ENCODE data around the gene ICAM5. TPM values are rescaled to one million over a fixed set of nuclear protein-coding genes. Genes with fewer than 3 reads are reported as not detected.

Gene ICAM5
- total RNA-seq, 6 experiments from 2014 or later, result 0.06 to 0.27 (median 0.24) TPM; not detected in 3

DNA sequence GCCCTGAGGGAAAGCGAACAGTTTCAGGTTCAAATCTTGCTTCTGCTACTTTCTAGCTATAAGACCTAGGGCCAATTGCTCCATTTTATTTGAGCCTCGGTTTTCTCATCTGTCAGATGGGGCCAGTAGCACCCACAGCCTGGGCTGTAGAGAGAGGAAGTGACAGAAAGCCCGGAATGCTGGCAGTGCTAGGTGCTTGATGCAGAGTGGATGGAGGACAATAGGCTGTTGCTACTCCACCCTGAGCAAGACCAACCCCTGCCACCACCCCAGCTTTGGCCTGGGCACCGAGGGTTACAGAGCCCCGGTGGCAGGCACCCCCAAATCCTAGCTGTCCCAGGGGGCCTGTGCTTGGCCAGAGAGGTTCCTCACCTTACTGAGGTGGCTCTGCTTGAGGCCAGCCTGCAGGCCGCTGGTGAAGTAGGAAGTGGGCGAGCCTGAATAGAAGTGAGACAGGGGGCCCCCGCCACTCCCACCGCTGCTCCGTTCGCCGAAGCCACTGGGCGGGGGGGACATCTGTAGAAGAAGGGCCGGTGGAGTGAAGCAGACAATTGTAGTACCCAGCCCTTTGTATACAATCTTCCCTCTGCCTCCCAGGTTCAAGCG lies 28.2 kb downstream of the ICAM5 start:
- no peak overlapping the region for H3K27ac ChIP-seq
- no peak overlapping the region for H3K4me3 ChIP-seq
- peaks cover 0 to 57% (median 12%) of the 10 kb centered on the region in 4 donors for H3K36me3 ChIP-seq
- TF ChIP-seq, protein P1, sequence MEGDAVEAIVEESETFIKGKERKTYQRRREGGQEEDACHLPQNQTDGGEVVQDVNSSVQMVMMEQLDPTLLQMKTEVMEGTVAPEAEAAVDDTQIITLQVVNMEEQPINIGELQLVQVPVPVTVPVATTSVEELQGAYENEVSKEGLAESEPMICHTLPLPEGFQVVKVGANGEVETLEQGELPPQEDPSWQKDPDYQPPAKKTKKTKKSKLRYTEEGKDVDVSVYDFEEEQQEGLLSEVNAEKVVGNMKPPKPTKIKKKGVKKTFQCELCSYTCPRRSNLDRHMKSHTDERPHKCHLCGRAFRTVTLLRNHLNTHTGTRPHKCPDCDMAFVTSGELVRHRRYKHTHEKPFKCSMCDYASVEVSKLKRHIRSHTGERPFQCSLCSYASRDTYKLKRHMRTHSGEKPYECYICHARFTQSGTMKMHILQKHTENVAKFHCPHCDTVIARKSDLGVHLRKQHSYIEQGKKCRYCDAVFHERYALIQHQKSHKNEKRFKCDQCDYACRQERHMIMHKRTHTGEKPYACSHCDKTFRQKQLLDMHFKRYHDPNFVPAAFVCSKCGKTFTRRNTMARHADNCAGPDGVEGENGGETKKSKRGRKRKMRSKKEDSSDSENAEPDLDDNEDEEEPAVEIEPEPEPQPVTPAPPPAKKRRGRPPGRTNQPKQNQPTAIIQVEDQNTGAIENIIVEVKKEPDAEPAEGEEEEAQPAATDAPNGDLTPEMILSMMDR (IDR thresholded peaks at IDR 0.05), result no peak
- no peak for TF ChIP-seq POLR2A (IDR thresholded peaks at IDR 0.05)
- no peak for ATAC-seq
- WGBS (ENCODE audit: insufficient coverage, low coverage, low lambda C conversion rate, missing lambda C conversion rate), result 92% methylated on average over 4 of the region's 15 CpGs
- no peaks in the 10 kb centered on the region for H3K27me3 ChIP-seq
- no peak for DNase-seq
- H3K4me1 ChIP-seq, result peaks cover 0 to 6% (median 2%) of the 10 kb centered on the region in 4 donors
- intact Hi-C loops (cut with DNase I), result no loop called here
- H3K9me3 ChIP-seq, result no peaks in the 10 kb centered on the region

DNA sequence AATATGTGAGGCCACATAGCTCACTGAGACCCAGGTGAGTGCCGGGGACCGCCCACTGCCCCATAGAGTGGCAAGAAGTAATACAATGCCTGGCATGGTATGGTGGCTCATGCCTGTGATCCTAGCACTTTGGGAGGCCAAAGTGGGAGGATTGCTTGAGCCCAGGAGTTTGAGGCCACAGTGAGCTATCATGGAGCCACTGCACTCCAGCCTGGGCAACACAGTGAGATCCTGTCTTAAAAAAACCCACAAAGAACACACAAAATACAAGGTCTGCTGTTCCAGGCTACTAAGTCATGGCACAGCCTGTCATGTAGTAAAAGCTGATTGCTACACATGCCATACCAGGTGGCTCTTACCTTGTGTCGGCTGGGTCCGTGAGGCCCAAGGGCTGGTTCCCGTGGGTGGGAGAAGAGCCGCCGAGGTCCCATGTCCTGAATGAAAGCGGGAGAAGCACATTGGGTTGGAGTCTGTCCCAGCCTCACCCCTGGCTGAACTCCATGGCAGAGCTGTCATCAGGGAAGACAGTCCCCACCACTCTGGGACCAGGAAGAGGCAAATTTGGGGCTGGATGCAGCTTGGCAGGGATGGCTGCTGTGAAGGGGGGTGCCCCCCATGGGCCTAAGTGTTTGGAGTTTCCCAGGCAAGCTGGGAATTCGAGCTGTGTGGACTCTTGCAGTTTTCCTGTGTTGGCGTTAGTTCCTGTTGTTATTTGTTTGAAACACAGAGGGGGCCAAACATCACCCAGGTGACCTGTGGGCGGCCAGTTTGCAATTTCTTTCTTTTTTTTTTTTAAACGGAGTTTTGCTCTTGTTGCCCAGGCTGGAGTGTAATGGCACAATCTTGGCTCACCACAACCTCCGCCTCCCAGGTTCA lies 29.3 kb downstream of the ICAM5 start:
- intact Hi-C loops (cut with DNase I), result no loop called here
- Histone ChIP-seq H3K9me3 (no peaks in the 10 kb centered on the region), H3K4me1 (peaks cover 0 to 6% (median 2%) of the 10 kb centered on the region in 4 donors), H3K36me3 (peaks cover 0 to 67% (median 12%) of the 10 kb centered on the region in 4 donors), H3K27me3 (no peaks in the 10 kb centered on the region), H3K4me3 (no peak overlapping the region), H3K27ac (no peak overlapping the region)
- TF ChIP-seq, protein P1 (IDR thresholded peaks at IDR 0.05), result no peak
- no peak for TF ChIP-seq POLR2A (IDR thresholded peaks at IDR 0.05)
- ATAC-seq, result no peak
- no peak for DNase-seq
- WGBS (ENCODE audit: insufficient coverage, low coverage, low lambda C conversion rate, missing lambda C conversion rate), result 73% methylated on average over 5 of the region's 13 CpGs

DNA sequence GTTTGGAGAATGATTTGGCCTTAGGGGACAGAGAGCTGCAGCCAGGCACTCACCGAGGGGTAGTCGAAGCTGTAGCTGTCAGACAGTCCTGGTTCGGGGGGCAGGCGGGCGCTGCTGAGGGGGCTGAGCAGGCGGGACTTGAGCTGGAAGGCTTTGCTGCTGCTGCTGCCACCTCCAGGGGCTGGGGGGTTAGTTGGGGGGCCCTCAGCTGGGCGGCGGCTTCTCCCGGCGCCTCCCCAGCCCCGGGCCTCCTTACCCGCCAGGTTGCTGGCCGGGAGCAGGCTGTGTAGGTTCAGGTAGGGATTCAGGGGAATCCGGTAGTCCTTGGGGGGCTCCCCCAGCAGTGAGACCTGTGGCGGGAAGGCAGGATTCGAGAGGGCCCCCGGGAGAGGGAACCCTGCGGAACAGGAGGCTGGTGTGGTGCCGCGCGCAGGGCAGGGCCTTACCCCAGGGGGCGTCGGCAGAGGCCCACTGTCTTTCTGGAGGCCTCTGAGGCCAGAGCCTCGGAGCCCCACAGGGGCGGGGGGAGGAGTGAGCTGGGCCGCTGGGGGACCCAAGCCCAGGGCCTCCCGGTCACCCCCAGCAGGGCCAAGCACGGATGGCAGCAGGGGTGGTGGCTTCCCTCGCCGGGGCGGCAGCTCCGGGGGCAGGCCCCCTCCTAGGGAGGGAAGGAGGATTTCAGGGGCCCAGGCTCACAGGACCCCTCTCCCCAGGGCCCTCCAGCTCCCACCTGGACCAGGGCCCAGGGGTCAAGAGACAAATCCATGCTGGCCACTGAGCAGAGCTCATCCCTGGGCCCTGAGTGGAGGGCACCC lies 31.1 kb downstream of the ICAM5 start:
- H3K27ac ChIP-seq, result no peak overlapping the region
- ATAC-seq (peak in 1 of 4 donors; percentile 4), DNase-seq (no peak)
- TF ChIP-seq, protein P1 (IDR thresholded peaks at IDR 0.05), result no peak
- TF ChIP-seq POLR2A (IDR thresholded peaks at IDR 0.05), result no peak
- no peaks in the 10 kb centered on the region for H3K9me3 ChIP-seq
- H3K36me3 ChIP-seq, result peaks cover 0 to 84% (median 14%) of the 10 kb centered on the region in 4 donors
- H3K27me3 ChIP-seq, result no peaks in the 10 kb centered on the region
- intact Hi-C loops (cut with DNase I), result no loop called here
- peaks cover 0 to 3% (median 0%) of the 10 kb centered on the region in 4 donors for H3K4me1 ChIP-seq
- WGBS (ENCODE audit: insufficient coverage, low coverage, low lambda C conversion rate, missing lambda C conversion rate), result 93% methylated on average over 5 of the region's 32 CpGs
- no peak overlapping the region for H3K4me3 ChIP-seq

DNA sequence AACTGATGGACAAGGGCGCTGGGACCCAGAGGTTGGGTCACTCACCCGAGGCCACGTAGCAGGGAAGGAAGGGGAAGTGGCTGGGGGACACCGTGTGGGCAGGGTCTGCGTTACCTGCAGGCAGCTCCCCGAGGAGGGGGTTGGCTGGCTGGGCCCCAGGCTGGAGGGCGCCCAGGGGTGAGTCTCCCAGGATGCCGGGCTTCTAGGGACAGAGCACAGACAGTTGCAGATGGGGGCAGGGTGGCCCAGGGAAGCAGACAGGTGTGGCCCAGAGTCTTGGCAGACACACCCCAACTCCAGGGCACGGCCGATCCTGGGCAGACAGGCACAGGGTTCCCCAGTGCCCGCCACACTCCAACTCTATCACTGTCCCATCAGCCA lies 31.7 kb downstream of the ICAM5 start:
- peaks cover 0 to 6% (median 0%) of the 10 kb centered on the region in 4 donors for H3K4me1 ChIP-seq
- no peak for DNase-seq

More for the DNA sequence above, 31.7 kb downstream of the ICAM5 start:
- Histone ChIP-seq H3K27ac (no peak overlapping the region), H3K9me3 (no peaks in the 10 kb centered on the region), H3K27me3 (no peaks in the 10 kb centered on the region), H3K4me3 (no peak overlapping the region), H3K36me3 (peaks cover 0 to 88% (median 16%) of the 10 kb centered on the region in 4 donors)
- peak in 1 of 4 donors; percentile 3 for ATAC-seq
- no CpG with 5 or more reads among the region's 11 CpGs for WGBS (ENCODE audit: insufficient coverage, low coverage, low lambda C conversion rate, missing lambda C conversion rate)
- TF ChIP-seq, protein P1 (IDR thresholded peaks at IDR 0.05), result no peak
- TF ChIP-seq POLR2A (IDR thresholded peaks at IDR 0.05), result no peak
- intact Hi-C loops (cut with DNase I), result no loop called here
